SK-MEL-5 (cell line): Measurements from ENCODE around the gene SGCD. TPM values are rescaled to one million over a fixed set of nuclear protein-coding genes. Genes with fewer than 3 reads are reported as not detected.
A peak's percentile ranks its signal among the peaks of the same experiment; 100 is the strongest.

Experiments
- DNase-seq: peaks from one replicate; pipeline ENCODE4 v3.0.0-alpha.2; 2016; ENCODE audit warnings: low read depth, low spot score
- in situ Hi-C: cut with HindIII; loops from 2 replicates; pipeline ENCODE4 v1.10.0; 2016; ENCODE audit warnings: low sequenced_read_pairs, high pct_unique_total_duplicates, low pct_unique_long_range_greater_than_20kb
- small RNA-seq, 2 experiments: library from RNA; depleted of rRNA; stranded (forward); fragments of <200 nt; gene quantifications; one replicate each; pipeline ENCODE3, GENCODE V24; 2014
- total RNA-seq: library from RNA; depleted of rRNA; stranded (reverse); fragments of >200 nt; shearing (Covaris generic); gene quantifications from 2 replicates; pipeline ENCODE4 v1.2.3, GENCODE V29; 2014

SGCD gene
- total RNA-seq, 1 experiment from 2014 or later, result 27.2 TPM

GRCh38 chr5:156798201-156798600 lies 471.2 kb downstream of the SGCD start:
- in situ Hi-C loops, result no loop called here
- no peak for DNase-seq

- in situ Hi-C loops, result no loop called here
- no peak for DNase-seq
These were observed 472.2 kb downstream of the SGCD start for GRCh38 chr5:156799171-156799570.

- DNase-seq, result peak; percentile 23
- in situ Hi-C loops, result no loop called here
These were observed 474.0 kb downstream of the SGCD start for GRCh38 chr5:156800929-156801328.

GRCh38 chr5:156802501-156802900 lies 475.5 kb downstream of the SGCD start:
- DNase-seq, result no peak
- in situ Hi-C loops, result no loop called here

- no peak for DNase-seq
- in situ Hi-C loops, result no loop called here
These were observed 476.4 kb downstream of the SGCD start for GRCh38 chr5:156803404-156803803.

- in situ Hi-C loops, result no loop called here
- DNase-seq, result no peak
These were observed 486.0 kb downstream of the SGCD start for GRCh38 chr5:156812959-156813358.

GRCh38 chr5:156815988-156816599 lies 489.1 kb downstream of the SGCD start:
- in situ Hi-C loops, result no loop called here
- DNase-seq, result peak; percentile 65

Small RNAs within 50 kb of the gene (small RNA-seq; reads per million reads assigned to genes)
- gene AC027308.1 (0 reads per million in 2 experiments), gene RNU6-556P (0 reads per million in 2 experiments)
